Measurements from ENCODE around the gene C1QTNF12.

DNA sequence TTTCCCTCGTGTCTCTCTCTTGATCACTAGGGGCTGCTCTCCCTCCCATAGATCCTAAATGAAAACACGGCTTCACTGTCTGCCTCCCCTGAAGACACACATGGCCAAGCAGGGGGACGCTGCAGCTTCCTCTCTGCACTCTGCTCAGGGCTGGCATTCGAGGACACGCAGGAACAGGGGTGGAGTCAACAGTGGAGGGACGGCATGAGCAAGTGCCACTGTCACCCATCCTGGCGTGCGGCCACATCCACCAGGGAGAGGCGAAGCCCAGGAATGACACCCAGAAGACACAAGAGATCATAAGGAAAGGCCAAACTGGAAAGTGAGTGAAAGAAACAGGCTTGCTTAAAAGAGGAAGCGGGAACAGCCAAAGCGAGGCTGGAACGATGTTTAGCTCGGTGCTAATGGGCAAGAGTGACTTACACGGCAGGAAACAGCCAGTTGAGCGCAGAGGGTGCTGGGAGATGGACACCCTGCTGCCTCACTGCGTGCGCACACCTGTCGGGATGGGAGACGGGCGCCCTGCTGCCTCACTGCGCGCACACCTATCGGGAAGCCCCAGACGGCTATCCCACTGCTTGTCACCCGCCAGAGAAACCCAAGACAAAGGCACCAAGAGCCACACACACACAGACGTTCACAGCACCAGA lies 13.6 kb upstream of the C1QTNF12 start:
- TF ChIP-seq, protein P1, sequence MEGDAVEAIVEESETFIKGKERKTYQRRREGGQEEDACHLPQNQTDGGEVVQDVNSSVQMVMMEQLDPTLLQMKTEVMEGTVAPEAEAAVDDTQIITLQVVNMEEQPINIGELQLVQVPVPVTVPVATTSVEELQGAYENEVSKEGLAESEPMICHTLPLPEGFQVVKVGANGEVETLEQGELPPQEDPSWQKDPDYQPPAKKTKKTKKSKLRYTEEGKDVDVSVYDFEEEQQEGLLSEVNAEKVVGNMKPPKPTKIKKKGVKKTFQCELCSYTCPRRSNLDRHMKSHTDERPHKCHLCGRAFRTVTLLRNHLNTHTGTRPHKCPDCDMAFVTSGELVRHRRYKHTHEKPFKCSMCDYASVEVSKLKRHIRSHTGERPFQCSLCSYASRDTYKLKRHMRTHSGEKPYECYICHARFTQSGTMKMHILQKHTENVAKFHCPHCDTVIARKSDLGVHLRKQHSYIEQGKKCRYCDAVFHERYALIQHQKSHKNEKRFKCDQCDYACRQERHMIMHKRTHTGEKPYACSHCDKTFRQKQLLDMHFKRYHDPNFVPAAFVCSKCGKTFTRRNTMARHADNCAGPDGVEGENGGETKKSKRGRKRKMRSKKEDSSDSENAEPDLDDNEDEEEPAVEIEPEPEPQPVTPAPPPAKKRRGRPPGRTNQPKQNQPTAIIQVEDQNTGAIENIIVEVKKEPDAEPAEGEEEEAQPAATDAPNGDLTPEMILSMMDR (IDR thresholded peaks at IDR 0.05; ENCODE audit: low read length), result no peak
- no peak for TF ChIP-seq EZH2 (optimal IDR thresholded peaks at IDR 0.05; ENCODE audit: low read depth, low read length)

All from MM.1S (cell line).